ENCODE measurements around the gene ANGPTL2. TPM values are rescaled to one million over a fixed set of nuclear protein-coding genes. Genes with fewer than 3 reads are reported as not detected.

ANGPTL2 gene
- total RNA-seq, 1 experiment from 2014 or later = 0.20 TPM

- DNase-seq (ENCODE audit: low read depth, low spot score) = no peak
These were observed 42.7 kb upstream of the ANGPTL2 start for GRCh38 chr9:127165116-127165515.

More at GRCh38 chr9:127165116-127165515, 42.7 kb upstream of the ANGPTL2 start:
- H3K36me3 ChIP-seq (ENCODE audit: control insufficient read depth in 1 of 2, insufficient read depth in 2 of 2, low read length in 2 of 2) = no peaks in the 10 kb centered on the region
- H3K27me3 ChIP-seq (ENCODE audit: insufficient read depth, low read length) = no peaks in the 10 kb centered on the region
- no peaks in the 10 kb centered on the region for H3K9me2 ChIP-seq (ENCODE audit: insufficient read depth)
- no peaks in the 10 kb centered on the region for H3K9me3 ChIP-seq (ENCODE audit: control insufficient read depth in 1 of 2, insufficient read depth in 1 of 2, low read depth in 1 of 2, low read length in 2 of 2)
- ChIA-PET CTCF (interaction anchor here (1.4 kb wide), 1 partner anchor 200 kb away, joined by 4 read pairs; no protein-coding TSS in a partner anchor), RAD21 (ENCODE audit: low non-redundant PET in 1 of 2, low total read pairs in 2 of 2, uncharacterized antibody in 2 of 2, unreplicated experiment in 2 of 2) (no interaction called here), POLR2A (no interaction called here)
- BruUV-seq (replicated peaks) = no TSS peak
- H3K4me2 ChIP-seq (ENCODE audit: low read length) = no peak overlapping the region
- ATAC-seq = no peak
- H3K27ac ChIP-seq (ENCODE audit: low read depth, low read length) = no peak overlapping the region
- H3K9ac ChIP-seq (ENCODE audit: low read length) = no peak overlapping the region
- intact Hi-C loops (cut with micrococcal nuclease) = no loop called here
- H4K20me1 ChIP-seq (ENCODE audit: insufficient read depth) = no peaks in the 10 kb centered on the region
- no peak overlapping the region for H3K4me3 ChIP-seq (replicated peaks in 1 of 2; ENCODE audit: low read depth in 1 of 2, low read length in 2 of 2)
- peaks cover 13 to 37% of the 10 kb centered on the region in 2 experiments for H3K4me1 ChIP-seq (ENCODE audit: control insufficient read depth in 1 of 2, insufficient read depth in 2 of 2, low read length in 2 of 2)
- no peak overlapping the region for H2AFZ ChIP-seq (ENCODE audit: low read depth, low read length, poor library complexity, severe bottlenecking)
- TF ChIP-seq CEBPB (IDR thresholded peaks at IDR 0.05; ENCODE audit: low read depth) = no peak
- no peak for TF ChIP-seq SP1 (IDR thresholded peaks at IDR 0.05; ENCODE audit: low read depth)
- TF ChIP-seq CTCF (IDR thresholded peaks at IDR 0.05 in 2 of 3, conservative IDR thresholded peaks at IDR 0.05 in 1 of 3; ENCODE audit: borderline replicate concordance in 1 of 3, insufficient read depth in 1 of 3, low read depth in 2 of 3, low read length in 2 of 3) = no peak
- no peak for TF ChIP-seq SRF (IDR thresholded peaks at IDR 0.05; ENCODE audit: low read depth)
- TF ChIP-seq EZH2 (IDR thresholded peaks at IDR 0.05) = no peak
- no peak for TF ChIP-seq ZBTB33 (IDR thresholded peaks at IDR 0.05; ENCODE audit: extremely low read depth, insufficient replicate concordance, low read length)
- TF ChIP-seq ZFX (IDR thresholded peaks at IDR 0.05) = no peak
- no peak for TF ChIP-seq MAX (IDR thresholded peaks at IDR 0.05)
- TF ChIP-seq SIN3A (IDR thresholded peaks at IDR 0.05; ENCODE audit: low read depth) = no peak
- TF ChIP-seq RAD21 (IDR thresholded peaks at IDR 0.05; ENCODE audit: low read depth) = no peak
- TF ChIP-seq YY1 (IDR thresholded peaks at IDR 0.05; ENCODE audit: extremely low read depth, insufficient replicate concordance, low read depth, low read length) = no peak
- TF ChIP-seq ZNF274 (IDR thresholded peaks at IDR 0.05; ENCODE audit: low read depth, low read length) = no peak
- TF ChIP-seq EGR1 (IDR thresholded peaks at IDR 0.05; ENCODE audit: low read depth) = no peak
- no peak for TF ChIP-seq ELF1 (IDR thresholded peaks at IDR 0.05; ENCODE audit: borderline replicate concordance, low read depth)
- TF ChIP-seq TCF7L2 (IDR thresholded peaks at IDR 0.05; ENCODE audit: borderline replicate concordance, extremely low read depth, insufficient read depth, insufficient read length) = no peak
- TF ChIP-seq JUND (IDR thresholded peaks at IDR 0.05) = no peak
- no peaks in the 10 kb centered on the region for H3K79me2 ChIP-seq (ENCODE audit: insufficient read depth, low read length)

Data from HCT116 (cell line).